GM21825 (cell line): ENCODE measurements around the gene MICAL2.

Experiments
- ATAC-seq: cut with Tn5 transposase; IDR thresholded peaks from one replicate; pipeline ENCODE4 v1.9.1; 2021; ENCODE audit warnings: mild to moderate bottlenecking, moderate library complexity; ENCODE audit not compliant: unreplicated experiment

The MICAL2 gene

GRCh38 chr11:12116425-12117032 is 6.1 kb downstream of the MICAL2 start:
- no peak for ATAC-seq

- ATAC-seq: no peak
Measured at GRCh38 chr11:12117200-12117599, 6.8 kb downstream of the MICAL2 start.

GRCh38 chr11:12117611-12118010 is 7.2 kb downstream of the MICAL2 start:
- no peak for ATAC-seq

- ATAC-seq: no peak
Measured at GRCh38 chr11:12118949-12119348, 8.6 kb downstream of the MICAL2 start.

GRCh38 chr11:12119502-12119901 is 9.1 kb downstream of the MICAL2 start:
- ATAC-seq: no peak

GRCh38 chr11:12120031-12121008 is 9.9 kb downstream of the MICAL2 start:
- ATAC-seq: no peak

GRCh38 chr11:12121011-12121410 is 10.6 kb downstream of the MICAL2 start:
- ATAC-seq: no peak

- ATAC-seq: no peak
Measured at GRCh38 chr11:12121517-12121916, 11.1 kb downstream of the MICAL2 start.

GRCh38 chr11:12122083-12122482 is 11.7 kb downstream of the MICAL2 start:
- ATAC-seq: no peak

- no peak for ATAC-seq
Measured at GRCh38 chr11:12123273-12123672, 12.9 kb downstream of the MICAL2 start.

- ATAC-seq: no peak
Measured at GRCh38 chr11:12123799-12124198, 13.4 kb downstream of the MICAL2 start.

- ATAC-seq: no peak
Measured at GRCh38 chr11:12124306-12124705, 13.9 kb downstream of the MICAL2 start.

- ATAC-seq: no peak
Measured at GRCh38 chr11:12125609-12126149, 15.3 kb downstream of the MICAL2 start.

- ATAC-seq: no peak
Measured at GRCh38 chr11:12126344-12127019, 16.1 kb downstream of the MICAL2 start.

- ATAC-seq: no peak
Measured at GRCh38 chr11:12127206-12127898, 17.0 kb downstream of the MICAL2 start.

GRCh38 chr11:12128301-12128751 is 17.9 kb downstream of the MICAL2 start:
- ATAC-seq: no peak

- no peak for ATAC-seq
Measured at GRCh38 chr11:12129227-12129626, 18.8 kb downstream of the MICAL2 start.

GRCh38 chr11:12130180-12130980 is 20.0 kb downstream of the MICAL2 start:
- ATAC-seq: no peak

GRCh38 chr11:12131943-12132789 is 21.8 kb downstream of the MICAL2 start:
- no peak for ATAC-seq
